ENCODE results near the gene ACAD8.
A peak's percentile ranks its signal among the peaks of the same experiment; 100 is the strongest.
"Not testable (repeated sequence)": the region's sequence is repeated elsewhere in the genome, so short reads cannot be mapped to it uniquely, and the experiment has no call there.

ACAD8 gene

DNA sequence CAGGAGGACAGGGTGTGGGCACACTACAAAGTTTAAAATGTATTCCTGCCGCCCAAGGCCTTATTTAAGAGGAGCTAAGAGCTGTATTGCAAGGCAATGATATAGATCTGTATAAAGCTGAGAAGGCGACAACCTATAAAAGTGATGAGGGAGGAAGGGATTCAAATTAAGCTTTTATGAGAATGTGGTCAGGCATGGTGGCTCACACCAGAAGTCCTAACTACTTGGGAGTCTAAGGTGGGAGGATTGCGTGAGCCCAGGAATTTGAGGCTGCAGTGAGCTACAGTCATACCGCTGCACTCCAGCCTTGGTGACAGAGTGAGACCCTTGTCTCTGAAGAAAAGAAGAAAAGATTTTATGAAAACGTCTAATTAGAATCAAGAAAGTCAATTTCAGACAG is 13.1 kb downstream of the ACAD8 start:
- DNase-seq (ENCODE audit: low read depth in 1 of 2, low spot score in 1 of 2) = no peak

DNA sequence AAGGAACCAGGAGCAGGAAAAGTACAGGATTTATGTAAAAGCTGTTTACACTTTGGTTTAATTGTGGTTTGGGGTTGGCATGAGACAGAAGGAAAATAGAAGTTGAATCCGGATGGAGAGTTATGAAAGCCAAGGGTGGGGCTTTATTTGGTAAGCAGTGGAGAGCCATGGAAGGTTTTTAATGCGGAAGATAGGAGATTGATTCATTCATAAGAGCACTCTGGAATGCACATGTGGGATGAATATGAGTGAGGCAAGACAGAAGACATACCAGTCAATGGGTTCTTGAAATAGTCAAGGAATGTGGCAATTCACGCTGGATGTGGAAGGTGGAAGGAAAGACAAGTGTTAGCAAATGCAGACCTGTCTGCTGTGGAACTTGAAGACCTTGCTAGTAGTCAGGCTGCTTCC is 13.5 kb downstream of the ACAD8 start:
- DNase-seq (ENCODE audit: low read depth in 1 of 2, low spot score in 1 of 2) = no peak

DNA sequence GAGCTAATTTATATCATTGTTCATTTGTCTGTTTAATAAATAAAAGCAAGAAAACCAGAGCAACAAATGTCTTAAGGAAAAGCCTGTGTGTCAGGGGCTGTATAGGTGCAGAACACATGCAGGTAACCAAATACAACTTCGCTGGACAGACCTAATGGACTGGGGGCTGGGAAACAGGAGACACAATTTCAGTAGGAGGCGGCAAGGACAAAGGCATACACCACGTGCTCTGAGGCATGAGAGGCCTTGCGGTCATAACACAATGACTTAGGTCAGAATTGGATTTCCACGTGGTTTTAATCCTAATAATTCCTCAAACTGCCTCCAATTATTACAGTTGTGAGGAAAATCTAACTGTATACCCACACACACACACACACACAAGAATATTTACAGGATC is 14.1 kb downstream of the ACAD8 start:
- no peak for DNase-seq (ENCODE audit: low read depth in 1 of 2, low spot score in 1 of 2)

DNA sequence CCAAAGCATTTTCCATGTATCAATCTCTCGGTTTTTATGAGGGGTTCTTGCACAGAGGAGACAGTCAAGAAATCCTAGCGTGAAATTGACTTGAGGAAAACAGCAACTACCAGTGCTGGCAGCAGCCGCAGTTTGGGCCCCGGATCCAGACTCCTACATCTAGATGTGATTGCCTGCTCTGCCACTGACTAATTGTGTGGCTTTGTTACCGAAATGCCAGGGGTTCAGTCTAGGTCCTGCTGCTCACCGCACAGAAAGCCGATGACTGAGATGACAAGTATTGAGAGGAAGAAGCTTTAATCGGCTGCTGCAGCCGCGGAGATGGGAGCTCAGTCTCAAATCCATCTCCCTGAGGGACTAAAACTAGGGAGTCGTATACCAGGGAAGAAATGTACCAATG is 14.6 kb downstream of the ACAD8 start:
- DNase-seq (ENCODE audit: low read depth in 1 of 2, low spot score in 1 of 2) = no peak

DNA sequence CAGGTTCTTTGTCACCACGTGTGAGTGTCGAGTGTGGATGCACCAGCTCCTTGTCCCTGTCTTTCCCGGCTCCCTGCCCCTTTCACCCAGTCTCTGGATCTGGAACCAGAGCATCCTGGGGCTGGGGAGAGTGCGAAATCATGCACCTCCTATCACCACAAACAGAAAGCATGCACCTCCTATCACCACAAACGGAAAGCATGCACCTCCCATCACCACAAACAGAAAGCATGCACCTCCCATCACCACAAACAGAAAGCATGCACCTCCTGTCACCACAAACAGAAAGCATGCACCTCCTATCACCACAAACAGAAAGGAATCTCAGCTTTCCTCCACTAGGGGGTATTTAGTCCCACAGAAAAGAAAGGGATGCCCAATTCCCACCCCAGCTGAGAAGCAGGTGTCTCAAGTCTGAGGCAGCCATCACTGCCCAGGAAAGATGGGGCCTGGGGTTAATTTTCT is 16.9 kb downstream of the ACAD8 start:
- DNase-seq (ENCODE audit: low read depth in 1 of 2, low spot score in 1 of 2) = no peak

DNA sequence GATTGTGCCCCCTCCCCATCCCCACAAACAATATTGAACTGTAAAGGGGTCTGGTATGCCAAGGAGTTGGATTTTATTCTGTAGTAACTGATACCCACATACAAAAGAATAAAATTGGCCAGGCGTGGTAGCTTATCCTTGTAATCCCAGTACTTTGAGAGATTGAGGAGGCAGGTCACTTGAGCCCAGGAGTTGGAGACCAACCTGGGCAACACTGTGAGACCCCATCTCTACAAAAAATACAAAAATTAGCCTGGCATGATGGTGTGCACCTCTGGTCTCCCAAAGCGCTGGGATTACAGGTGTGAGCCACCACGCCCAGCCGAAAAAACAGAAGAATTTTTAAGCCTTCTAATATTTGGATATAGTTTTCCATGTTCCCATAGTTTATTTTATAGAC is 18.6 kb downstream of the ACAD8 start:
- DNase-seq (ENCODE audit: low read depth in 1 of 2, low spot score in 1 of 2) = no peak

DNA sequence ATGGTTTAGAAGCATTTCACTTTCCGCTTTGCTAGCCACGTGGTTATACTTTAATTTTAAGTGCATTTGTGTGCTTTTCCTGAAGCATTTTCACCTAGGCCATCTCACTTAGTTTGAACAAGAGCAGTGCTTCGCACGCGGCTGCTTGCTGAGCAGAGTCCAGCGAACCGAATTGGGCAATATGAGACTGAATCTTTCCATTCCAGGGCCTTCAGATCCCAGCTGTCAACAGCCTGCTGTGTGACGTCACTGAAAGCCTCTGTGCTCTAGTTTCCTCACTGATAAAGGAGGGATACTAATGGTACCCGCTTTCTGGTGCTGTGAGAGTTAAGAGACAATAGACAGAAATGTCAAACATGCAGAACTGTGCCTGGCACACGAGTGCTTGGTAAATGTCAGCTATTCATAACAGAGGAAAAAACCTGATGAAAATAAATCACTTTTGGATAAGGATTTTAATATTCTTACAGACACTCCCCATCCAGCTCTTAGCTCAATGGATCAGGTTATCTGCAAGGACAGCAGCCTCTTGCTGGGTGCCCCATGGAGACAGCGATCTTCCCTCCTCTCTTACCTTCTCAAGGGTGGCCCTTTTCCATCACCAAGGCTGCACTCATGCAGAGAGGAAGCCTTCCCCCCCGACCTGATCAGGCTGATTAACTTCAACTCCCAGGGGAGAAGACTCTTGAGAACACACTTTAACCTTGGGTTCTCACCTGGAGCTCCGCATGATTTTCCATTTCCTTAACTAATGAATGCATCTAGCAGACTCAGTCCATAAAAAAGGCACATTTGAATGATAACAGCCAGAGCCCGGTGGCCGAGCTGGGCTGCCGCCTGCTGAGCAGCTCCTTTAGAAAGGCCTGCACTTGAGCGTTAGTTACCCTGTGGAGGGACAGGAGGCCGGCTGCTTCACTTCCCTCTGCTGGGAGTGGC is 19.3 kb downstream of the ACAD8 start:
- no peak for DNase-seq (ENCODE audit: low read depth in 1 of 2, low spot score in 1 of 2)

DNA sequence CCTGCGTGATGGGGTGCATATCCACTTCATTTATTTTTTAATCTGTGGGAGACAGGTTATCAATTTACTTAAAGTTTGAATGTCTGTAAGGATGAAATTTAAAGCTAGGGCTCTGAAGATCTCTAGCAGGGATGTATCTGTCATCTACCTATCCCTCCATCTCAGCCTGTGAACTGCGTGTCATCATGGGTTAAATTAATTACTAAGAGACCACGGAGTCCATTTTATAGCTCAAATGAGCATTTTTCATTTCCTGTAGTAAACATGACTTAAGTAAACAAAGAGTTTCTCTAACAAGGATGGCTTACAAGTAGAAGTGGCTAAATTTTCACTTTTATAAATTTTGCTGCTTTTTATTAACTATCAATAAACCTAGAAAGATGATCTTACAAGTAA is 19.9 kb downstream of the ACAD8 start:
- no peak for DNase-seq (ENCODE audit: low read depth in 1 of 2, low spot score in 1 of 2)

DNA sequence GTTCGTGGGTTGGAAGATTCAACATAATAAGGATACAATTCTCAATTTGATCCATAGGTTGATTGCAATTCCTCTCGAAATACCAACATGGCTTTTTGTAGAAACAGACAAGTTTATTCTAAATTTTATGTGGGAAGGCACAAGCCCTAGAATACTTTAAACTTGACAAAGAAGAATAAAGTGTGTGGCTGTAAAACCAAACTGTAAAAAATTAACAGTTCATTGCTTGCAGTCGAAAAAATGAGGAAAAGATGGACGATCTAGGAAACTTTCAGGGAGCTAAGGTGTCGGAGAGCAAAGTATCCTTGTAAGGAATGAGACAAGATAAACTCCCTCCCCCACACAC is 21.8 kb downstream of the ACAD8 start:
- DNase-seq (ENCODE audit: low read depth in 1 of 2, low spot score in 1 of 2) = no peak

DNA sequence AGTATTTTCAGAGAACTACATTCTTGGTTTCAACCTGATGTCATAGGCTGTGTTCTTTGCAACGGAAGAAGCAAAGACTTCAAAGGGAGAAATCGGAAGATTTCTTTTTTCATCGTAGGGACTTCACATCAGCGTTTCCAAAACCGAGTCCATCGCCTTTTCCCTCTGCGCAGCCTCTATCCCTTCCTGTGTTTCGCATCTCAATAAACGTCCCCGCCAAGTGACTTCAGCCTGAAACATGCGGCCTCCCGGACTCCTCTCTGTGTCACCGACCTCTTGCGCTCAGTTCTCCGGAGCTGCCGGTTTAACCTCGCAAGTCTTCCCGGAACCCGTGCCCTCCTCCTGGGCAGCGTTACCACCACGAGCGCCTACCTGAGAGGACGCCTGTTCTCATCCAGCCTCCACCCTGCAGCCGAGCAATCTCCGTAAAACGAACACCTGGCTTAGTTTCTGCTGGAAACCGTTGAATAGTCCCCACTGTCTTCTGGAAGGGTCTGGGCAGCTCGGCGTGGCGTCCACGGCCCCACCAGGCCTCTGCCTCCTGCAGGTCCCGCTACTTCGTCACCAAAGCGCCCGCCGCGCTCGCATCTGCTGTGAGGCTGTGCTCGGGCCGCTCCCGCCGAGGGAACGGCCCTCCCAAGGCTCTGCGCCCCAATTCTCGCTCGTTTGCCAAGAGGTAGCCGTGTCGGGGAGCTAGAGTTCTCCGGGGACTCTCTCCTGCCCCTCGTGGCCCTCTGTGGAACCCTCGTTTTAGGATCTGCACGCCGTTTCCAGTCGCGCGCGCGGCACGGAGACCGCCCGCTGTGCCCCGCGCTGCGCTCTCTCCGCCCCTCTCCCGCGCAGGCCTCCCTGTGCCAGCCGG is 22.4 kb downstream of the ACAD8 start, which contains the start of gene GLB1L3:
TSS of gene GLB1L3 (plus strand) at position 846 of the 862 bp plus-strand sequence. CDS start 362 bp downstream, outside the sequence.
- peak; percentile 62 to 67 for DNase-seq (ENCODE audit: low read depth in 1 of 2, low spot score in 1 of 2)

DNA sequence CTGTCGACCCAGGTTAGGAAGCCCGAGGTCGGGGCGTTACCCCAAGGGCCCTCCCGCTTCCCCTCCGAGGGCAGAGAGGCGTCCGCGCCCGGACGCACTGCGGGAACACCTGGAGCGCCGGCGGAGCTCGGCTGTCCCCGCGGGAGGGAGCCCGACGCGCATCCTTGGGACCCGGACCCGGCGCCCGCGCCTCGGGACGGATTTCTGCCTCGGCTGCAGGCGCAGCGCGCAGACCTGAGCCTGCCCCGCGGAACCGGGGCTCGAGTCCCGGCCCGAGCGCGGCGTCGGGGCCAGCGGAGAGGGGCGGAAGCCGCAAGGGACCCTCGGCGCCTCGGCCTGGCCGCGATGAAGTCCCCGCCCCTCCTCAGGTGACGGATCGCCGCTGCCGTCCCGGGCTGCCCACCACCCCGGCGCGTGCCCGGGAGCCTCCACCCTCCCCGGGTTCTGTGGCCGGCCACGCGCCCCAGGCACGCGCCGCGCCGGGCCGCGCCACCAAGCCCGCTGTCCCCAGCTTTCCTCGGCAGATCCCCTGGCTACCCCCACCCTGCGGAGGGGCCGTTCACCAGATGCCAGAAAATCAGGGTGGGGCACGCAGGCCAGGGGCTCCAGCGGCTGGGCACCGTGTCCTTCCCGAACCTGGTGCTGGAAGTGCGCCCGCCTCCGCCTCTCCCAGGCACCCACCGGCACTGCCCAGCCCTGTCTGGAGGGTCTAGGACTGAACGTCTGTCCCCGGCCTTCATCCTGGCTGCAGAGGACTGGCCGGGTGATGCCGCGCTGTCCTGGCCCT is 23.2 kb downstream of the ACAD8 start:
- DNase-seq (ENCODE audit: low read depth in 1 of 2, low spot score in 1 of 2) = no peak

DNA sequence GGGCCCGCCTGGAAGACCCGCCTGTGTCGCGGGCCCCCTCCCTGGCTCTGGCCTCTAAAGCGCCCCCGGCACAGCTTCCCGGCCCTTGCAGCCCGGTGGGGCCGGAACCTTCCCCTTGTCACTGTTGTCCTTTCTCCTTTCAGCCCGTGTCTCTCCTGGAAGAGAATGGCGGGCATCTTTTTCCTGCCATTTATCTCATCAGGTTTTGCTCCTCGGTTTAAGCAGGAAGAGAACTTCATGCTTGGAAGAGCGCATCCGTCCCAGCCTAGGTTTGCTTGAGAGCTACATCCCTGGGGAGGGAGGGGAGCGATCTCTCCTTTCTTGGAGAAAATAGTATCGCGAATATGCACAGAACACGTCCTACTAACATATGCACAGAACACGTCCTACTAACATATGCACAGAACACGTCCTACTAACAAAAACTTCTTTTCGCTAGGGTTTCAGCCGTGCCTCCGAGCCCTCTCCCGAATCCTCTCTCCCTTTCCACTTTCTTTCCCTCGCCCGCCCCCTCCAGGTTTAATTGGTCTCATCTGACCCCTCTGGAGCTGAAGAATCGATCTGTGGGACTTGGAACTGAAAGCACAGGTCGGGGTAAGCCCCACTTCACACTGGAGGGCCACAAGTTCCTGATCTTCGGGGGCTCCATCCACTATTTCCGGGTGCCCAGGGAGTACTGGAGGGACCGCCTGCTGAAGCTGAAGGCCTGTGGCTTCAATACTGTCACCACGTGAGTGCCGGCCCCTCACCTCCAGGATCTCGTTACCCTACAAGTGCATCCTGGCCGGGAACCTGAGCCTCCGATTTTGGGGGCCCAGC is 24.0 kb downstream of the ACAD8 start:
- DNase-seq (ENCODE audit: low read depth in 1 of 2, low spot score in 1 of 2) = no peak

DNA sequence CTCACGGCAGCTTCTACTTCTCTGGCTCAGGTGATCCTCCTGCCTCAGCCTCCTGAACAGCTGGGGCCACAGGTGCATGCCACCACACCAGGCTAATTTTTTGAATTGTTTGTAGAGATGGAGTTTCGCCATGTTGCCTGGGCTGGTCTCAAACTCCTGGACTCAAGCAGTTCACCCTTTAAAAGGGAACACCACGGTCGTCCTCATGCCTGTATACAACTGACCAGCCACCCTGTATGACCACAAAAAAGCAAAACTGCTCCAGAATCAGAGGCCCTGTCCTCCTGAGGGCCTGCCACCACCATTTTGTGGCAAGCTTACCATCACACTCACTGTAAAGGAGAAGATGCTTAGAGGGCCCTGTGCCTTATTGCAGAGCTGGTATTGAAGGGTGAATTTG is 25.0 kb downstream of the ACAD8 start:
- no peak for DNase-seq (ENCODE audit: low read depth in 1 of 2, low spot score in 1 of 2)

DNA sequence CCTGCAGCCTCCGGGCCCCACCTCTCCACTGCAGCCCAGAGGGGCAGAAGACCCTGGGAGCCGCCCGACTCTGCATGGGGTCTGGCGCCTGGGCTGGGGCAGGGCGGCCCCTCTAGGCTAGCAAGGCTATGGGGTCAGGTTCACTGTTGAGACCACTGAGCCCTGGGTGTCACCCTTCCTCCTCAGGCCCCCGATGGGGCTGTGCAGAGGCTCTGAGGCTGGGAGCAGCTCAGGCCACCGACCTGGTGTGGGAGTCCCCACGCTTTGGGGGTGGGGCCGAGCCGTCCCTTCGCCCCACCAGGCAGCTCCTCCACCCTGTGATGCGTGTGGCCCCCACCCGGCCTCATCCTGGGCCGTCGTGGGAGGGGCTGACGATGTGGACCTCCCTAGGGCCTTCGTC is 28.3 kb downstream of the ACAD8 start:
- not testable (repeated sequence) for DNase-seq (ENCODE audit: low read depth in 1 of 2, low spot score in 1 of 2)

DNA sequence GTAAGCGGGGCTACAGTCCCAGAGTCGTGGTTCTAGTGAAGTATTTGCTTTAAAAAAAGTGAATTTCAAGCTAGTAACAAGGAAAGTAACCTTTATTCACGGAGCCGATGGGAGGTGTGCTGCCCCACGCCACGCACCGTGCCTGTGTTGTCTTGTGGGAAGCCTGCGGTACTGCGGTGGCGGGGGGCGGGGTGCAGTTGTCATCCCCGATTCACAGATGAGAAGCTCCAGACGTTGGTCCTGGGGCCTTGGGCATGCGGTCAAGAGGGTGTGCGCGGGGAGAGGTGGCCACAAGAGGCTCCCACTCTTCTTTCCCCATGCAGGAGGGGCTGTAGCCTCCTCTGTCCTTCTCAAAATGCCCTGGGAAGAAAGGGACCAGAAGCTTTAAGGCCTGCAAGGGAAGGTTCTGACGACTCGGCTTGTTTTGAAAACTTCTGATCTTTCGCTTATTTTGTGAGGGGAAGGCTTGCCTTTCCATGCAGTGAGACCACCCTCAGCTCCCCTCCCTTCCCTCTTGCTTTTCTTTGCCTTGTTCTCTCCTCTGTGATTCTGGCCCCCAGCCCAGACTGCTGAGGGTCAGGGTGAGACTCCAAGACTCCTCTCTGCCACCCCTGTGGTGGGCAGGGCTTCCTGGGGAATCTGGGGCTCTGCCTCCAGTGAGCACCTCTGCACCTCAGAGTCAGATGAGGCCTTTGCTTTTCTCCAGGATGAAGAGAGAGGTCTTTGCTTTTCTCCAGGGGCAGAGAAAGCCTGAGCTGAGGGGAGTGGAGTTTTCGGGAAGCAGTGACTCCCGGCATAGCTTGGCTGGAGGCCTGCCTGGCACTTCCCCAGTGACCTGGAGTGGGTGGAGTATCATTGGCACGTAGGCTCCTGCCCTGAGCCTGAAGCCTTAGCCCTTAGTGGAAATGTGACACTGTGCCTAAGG is 29.0 kb downstream of the ACAD8 start:
- DNase-seq (ENCODE audit: low read depth in 1 of 2, low spot score in 1 of 2) = no peak

DNA sequence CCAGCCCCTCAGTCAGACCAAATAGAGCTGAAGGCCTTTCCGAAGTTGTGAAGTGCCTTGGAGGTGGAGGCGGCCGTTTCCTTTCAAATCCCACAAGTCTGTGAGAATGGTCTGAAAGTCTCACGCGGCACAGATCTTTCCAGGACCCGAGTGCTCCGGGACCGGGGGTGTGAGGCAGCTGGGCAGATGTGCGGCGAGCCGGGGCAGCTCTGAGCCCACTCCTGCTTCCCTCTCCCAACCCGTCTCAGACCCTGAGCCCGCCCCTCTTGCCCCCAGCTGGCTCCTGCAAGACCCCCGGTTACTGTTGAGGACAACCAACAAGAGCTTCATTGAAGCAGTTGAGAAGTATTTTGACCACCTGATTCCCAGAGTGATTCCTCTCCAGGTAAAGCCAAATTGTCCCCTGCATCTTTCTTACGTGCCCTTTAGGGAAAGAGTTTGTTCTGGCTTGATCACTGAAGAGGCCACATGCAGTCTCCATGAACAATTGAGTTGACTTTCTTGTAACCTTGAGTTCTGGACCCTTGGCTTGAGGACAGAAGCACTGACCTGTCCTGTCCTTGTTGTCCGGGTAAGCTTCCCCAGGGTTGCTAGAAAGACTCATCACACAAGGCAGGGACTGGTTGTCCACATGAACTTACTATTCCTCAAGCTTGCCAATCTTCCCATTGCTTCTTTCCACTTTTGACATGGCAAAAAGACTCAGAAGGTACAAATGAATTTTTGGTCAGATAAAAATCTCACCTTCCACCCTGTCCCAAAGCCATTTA is 30.3 kb downstream of the ACAD8 start:
- DNase-seq (ENCODE audit: low read depth in 1 of 2, low spot score in 1 of 2) = no peak

DNA sequence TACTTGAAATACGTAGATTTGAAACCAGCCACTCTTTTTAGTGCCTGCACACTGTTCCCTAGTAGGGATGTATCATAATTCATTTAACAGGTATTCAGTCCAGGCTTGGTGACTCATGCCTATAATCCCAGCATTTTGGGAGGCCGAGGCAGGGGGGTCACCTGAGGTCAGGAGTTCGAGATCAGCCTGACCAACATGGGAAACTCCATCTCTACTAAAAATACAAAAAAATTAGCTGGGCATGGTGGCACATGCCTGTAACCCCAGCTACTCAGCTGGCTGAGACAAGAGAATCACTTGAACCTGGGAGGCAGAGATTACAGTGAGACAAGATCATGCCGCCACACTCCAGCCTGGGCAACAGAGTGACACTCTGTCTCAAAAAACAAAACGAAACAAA is 31.0 kb downstream of the ACAD8 start:
- DNase-seq (ENCODE audit: low read depth in 1 of 2, low spot score in 1 of 2) = not testable (repeated sequence)

DNA sequence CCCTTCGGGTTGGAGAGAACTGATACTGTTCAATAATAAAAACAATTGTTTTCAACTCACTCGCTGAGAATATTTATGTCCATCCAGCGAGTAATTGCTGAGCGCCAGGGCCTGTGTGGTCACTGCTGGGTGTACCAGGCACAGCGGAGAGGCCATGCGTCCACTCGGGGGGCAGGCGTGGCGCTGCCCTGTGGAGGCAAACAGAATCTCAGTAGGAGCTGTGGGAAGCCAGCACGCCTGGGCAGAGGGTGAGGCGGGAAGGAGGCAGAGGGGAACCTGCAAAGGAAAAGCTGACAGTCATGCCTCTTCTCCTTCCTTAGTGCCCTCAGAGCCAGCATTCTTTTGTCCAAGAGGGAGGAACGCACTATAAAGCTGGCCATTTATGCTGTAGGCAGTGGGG is 34.2 kb downstream of the ACAD8 start:
- DNase-seq (ENCODE audit: low read depth in 1 of 2, low spot score in 1 of 2) = no peak

DNA sequence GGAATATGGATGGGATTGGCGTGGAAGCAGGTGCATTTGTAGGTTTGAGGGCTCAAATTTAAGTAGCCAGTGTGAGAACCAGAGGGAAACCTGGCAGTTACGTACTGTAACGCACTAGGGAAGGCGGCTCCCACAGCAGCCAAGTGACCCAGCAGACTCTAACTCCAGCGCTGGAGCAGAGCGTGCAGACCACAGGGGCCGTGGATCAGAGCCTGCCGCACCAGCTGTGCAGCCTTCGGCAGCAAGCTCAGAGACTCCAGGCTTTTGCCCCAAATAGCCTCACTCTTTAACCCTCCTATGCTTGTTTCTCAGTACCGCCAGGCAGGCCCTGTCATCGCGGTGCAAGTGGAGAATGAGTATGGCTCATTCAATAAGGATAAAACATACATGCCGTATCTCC is 35.1 kb downstream of the ACAD8 start:
- DNase-seq (ENCODE audit: low read depth in 1 of 2, low spot score in 1 of 2) = no peak

Data from activated T-helper 1 cell treated with anti-CD3 and anti-CD28 coated beads, Interleukin-2, amount 50 U/mL, for 16 hours (primary cell).